Glomerular visceral epithelial cell (primary cell): ENCODE measurements around the gene UPK1A.

ENCODE experiments used
- DNase-seq: peaks from one replicate; pipeline ENCODE4 v3.0.0-alpha.2; 2016; ENCODE audit errors: extremely low spot score

Gene UPK1A

DNA sequence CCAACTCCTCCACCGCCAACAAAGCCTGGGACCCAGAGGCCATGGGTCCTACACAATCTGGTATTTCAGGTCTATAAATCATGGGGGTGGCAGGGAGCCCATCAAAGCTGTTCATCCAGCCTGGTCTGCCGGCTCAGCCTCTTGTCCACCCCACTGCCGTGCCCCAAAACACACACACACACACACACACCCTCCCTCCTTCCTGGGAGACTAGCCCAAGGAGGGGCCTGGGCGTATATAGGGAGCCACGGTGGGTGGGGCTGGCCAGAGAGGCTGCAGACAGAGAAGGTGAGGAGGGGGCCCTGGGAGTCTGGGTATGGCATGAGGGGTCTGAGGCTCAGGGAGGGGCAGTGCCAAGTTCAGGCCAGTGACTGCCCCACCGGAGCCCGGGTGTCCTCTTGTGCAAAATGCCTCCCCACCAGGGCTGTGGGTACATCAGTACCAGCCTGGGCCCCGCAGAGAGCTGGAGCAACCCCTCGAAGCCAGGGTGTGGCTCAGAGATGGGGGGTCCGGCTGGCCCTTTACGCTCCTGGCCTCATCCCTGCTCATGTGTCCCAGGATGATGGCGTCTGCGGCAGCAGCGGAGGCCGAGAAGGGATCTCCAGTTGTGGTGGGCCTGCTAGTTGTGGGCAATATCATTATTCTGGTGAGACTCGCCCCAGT, at the start of gene UPK1A:
UPK1A (plus strand) TSS at position 267 of the 663 bp plus-strand sequence; CDS start at position 563, 296 bp downstream.
- no peak for DNase-seq

DNA sequence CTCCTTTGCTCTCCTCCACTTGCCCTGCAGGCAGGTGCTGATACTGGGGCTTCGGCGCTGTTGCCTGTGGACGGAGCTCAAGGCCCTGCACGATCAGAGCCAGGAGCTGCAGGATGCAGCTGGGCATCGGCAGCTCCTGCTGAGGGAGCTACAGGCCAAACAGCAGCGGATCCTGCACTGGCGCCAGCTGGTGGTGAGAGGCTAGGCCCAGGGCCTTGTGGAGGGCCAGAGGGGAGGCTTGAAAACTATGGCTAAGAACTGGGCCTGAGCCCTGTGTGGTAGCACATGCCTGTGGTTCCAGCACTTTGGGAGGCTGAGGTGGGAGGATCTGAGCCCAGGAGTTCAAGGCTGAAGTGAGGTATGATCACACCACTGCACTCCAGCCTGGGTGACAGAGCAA, 47.5 kb upstream of the UPK1A start:
- DNase-seq = no peak

DNA sequence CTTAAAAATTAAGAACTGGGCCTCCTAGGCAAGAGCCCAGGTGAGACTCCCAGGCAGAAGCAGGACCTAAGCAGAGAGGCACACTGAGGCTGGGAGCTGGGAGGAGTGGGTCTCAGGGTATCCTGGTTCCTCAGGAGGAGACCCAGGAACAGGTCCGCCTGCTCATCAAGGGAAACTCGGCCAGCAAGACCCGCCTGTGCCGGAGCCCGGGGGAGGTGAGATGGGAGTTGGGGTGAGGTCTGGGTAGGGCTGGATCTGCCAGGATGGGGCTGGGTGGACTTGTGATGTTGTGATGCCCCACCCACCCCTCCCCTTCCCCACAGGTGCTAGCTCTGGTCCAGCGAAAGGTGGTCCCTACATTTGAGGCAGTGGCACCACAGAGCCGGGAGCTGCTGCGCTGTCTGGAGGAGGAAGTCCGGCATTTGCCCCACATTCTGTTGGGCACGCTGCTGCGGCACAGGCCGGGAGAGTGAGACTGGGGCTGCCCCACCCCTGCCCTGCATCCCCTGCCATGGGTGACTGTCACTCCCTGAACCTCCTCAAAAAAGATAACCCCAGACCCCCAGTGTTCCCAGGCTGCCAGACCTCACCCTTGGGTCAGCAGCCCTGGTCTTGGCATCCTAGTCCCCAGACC, 46.9 kb upstream of the UPK1A start:
- DNase-seq = no peak

DNA sequence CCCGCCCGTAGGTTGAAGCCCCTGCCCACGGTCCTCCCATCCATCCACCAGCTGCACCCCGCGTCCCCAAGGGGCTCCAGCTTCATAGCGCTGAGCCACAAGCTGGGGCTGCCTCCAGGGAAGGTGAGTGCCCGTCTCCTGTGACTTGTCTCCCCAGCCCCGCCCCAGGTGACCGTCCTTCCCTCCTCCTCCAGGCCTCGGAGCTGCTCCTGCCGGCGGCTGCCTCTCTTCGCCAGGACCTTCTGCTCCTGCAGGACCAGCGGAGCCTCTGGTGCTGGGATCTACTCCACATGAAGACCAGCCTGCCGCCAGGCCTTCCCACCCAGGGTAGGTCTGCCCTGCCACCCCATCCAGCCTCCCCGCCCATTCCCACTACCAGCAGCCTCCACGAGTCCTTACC, 46.3 kb upstream of the UPK1A start:
- DNase-seq = no peak

DNA sequence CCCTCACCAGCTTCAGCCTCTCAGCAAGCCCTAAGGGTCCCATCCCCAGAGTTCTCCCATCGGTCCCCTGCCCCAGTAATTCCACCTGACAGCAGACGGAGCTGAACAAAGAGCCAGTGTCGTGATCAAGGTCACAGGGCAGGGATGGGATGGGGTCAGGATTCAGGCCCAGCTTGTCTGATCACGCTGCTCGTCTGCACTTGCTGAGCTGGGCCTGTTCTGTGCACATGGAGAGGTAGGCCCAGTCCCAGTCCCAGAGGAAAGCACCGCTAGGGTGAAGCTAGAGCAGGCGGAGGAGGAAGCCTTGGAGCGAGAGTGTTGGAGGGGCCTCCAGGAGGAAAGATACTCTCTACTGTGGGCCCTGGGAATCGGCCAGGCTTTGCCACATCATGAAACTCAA, 44.6 kb upstream of the UPK1A start:
- no peak for DNase-seq

DNA sequence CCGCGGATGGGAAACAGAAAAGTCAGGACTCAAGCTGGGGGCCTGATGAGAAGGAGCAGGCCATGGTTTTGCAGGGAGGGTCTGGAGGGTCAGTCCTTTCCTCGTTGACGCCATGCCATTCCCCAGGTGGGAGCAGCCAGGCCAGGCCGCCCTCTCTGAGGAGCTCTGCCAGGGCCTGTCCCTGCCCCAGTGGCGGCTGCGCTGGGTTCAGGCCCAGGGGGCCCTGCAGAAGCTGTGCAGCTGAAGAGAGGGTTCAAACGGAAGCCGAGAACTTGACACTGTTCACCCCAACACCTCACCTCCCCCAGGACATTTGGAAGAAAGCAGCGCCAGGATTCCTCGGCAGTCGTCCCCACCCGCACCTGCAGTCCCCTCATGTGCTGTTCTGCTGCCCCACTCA, 43.6 kb upstream of the UPK1A start:
- no peak for DNase-seq

DNA sequence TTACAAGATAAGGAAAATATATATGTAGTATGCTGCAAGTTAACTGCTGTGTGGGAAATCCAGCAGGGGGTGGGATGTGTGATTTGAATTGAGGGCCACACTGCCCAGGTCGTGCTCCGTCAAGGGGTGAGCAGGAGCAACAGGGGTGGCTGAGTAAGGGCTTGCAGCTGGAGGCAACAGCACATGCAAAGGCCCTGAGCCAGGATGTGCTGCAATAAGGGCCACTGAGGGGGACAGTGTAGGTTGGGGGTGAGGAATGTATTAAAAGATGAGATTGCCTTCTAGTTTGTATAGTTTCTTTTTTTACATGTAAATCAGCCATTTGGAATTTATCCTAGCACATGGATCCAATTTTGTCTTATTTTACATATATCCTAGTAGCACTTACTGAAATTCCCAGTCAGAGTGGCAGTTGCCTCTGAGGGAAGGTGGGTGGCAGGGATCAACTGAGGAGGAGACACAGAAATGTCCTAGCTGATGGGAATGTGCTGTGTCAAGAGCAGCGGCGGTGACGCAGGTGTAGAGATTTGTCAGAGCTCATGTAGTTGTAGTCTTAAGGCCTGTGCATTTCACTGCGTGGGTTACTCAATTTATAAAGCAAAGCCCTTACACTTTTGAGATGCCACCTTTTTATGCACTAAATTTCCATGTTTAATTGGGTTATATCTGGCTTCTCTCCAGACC, 42.8 kb upstream of the UPK1A start:
- DNase-seq = no peak

DNA sequence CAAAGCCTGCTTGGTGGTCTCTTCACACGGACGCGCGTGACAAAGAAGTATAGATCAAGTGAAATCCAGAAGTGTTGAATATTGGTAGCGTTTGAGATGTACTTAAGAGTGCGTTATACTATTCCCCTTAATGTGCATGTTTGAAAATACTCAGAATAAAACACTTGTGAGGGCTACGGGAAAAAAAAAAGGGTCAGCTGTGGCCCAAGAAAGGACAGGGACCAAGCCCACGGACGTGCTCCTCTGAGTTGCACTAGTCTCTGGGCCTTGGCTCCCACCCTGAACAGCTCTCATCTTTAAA, 38.1 kb upstream of the UPK1A start:
- no peak for DNase-seq

DNA sequence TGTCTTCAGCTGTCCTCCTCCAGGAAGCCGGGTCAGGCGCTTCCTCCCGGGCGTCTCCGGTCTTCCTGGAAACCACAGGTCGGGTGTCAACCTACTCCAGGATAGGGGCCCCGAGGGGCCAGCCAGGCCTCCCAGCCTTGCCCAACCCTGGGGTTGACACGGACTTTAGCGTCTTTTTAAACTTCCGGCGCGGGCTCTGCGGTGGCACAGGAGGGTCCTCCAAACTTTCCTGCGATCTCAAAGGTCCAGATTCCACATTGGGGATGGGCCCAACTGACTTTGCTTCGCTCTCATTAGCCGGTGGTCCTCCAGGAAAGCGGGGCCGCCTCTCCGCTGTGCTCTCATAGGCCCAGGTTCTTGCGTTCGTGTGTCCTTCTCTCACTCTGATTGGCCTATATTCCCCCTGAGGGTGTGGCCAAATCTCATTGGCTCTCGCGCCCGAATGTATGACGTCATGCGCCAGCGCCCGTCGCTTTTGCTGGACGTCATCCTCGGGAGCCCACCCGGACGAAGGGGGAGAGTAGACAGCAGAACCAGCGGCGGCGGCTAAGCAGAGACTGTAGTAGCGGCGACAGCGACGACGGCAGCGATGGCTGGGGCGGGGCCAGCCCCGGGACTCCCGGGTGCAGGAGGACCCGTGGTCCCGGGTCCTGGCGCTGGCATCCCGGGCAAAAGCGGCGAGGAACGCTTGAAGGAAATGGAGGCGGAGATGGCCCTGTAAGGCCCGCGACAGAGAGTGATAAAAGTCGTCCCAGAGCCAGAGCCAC, 37.6 kb upstream of the UPK1A start, which contains the start of gene RBM42:
RBM42 (plus strand) TSS at position 472 of the 767 bp plus-strand sequence; CDS start at position 590, 118 bp downstream.
- peak; percentile 99 for DNase-seq

DNA sequence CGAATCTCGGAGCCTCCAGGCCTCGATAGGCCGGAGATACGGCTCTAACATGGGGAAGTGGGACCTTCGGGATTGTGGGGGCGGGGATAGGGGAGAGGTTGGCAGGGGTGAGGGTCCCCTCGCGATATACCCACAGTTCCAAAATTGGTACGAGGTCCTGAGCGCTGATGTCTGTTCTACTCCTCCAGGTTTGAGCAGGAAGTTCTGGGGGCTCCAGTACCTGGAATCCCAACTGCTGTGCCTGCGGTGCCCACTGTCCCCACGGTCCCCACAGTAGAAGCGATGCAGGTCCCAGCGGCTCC, 37.0 kb upstream of the UPK1A start:
- DNase-seq = no peak

DNA sequence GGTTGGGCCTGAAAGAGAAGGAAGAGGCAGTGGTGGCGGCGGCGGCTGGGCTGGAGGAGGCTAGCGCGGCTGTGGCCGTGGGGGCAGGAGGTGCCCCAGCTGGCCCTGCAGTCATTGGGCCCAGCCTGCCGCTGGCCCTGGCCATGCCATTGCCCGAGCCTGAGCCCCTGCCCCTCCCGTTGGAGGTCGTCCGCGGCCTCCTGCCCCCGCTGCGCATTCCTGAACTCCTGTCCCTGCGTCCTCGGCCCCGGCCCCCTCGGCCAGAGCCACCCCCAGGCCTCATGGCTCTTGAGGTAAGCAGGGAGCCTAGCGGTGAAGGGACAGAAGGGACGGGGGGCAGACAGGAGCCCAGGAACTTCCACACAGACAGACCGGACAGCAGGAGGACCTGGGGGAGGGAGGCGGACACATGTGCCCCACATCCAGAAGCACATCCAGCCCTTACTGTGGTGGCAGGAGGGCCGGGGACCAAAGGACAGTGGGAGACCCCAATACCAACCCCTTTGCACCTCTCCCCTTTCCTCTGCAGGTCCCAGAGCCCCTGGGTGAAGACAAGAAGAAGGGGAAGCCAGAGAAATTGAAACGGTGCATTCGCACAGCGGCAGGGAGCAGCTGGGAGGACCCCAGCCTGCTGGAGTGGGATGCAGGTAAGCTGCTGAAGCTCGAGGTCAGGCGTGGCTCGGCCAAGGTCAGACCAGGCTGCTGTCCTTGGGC, 32.4 kb upstream of the UPK1A start:
- no peak for DNase-seq

DNA sequence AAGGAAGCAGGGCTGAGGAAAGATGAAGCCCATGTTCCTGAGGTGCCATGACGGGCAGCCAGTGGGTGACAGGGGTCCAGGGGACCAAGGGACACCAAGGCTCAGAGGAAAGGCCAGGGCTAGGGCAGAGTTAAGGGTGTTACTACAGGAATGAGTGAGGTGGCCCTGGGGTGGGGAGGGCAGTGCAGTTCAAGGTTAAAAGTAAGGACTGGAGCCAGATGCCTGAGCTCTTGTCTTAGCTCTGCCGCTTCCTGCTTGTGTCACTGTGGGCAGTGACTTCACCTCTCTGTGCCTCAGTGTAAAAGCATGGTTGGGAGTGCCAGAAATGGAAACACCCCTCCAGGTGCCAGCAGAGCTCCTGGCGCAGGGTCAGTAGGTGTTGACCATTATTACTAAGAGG, 29.7 kb upstream of the UPK1A start:
- DNase-seq = no peak

DNA sequence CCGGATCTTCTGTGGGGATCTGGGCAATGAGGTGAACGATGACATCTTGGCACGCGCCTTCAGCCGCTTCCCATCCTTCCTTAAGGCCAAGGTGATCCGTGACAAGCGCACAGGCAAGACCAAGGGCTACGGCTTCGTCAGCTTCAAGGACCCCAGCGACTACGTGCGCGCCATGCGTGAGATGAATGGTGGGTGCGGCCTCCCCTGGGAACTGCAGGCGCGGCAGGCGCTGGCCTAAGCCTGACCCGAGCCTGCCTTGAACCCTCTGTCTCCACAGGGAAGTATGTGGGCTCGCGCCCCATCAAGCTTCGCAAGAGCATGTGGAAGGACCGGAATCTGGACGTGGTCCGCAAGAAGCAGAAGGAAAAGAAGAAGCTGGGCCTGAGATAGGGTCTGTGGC, 29.2 kb upstream of the UPK1A start:
- DNase-seq = no peak

DNA sequence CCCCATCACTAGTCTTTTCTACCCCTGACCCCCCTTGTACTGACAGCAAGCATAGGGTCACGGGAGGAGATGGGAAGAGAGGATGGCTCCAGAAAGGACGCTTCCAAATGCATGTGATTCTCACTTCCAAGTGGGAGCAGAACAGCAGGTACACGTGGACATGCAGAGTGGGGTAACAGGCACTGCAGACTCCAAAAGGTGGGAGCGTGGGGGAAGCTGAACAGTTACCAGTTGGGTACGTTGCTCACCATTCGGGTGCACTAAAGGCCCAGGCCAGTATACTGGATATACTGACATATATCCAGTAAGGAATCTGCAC, 27.0 kb upstream of the UPK1A start:
- no peak for DNase-seq

DNA sequence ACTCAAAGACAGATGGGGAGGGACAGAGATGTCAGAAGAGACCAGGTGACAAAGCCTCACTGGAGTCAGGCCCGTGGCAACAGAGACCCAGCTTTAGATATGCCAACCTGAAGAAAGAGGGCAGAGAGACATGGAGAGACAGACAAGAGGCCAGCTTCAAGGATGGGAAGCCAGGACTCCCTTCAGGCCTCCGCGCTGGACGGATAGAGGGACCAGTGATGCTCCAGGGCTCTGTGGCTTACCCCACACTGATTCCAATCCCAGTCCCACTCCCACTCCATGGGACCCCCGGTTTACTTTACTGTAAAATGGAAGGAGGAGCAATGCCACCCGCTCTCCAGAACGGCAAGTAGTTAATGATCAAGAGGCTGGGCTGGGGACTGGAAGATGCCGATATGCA, 26.5 kb upstream of the UPK1A start:
- no peak for DNase-seq

DNA sequence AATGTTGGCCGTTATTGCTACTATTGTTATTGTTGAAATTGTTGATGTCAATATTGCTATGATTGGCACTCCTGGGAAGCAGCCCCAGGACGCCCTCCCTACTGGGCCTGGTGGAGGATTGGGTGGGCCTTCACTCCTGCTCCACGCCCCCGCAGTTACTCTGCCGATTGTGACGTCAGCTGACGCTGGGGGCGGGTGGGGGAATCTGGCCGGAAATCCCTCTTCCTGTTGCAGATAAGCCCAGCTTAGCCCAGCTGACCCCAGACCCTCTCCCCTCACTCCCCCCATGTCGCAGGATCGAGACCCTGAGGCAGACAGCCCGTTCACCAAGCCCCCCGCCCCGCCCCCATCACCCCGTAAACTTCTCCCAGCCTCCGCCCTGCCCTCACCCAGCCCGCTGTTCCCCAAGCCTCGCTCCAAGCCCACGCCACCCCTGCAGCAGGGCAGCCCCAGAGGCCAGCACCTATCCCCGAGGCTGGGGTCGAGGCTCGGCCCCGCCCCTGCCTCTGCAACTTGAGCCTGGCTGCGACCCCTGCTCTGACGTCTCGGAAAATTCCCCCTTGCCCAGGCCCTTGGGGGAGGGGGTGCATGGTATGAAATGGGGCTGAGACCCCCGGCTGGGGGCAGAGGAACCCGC, 24.7 kb upstream of the UPK1A start, which contains the start of gene ETV2:
ETV2 (plus strand) TSS at position 231 of the 637 bp plus-strand sequence. CDS start 716 bp downstream, outside the sequence.
- DNase-seq = no peak

DNA sequence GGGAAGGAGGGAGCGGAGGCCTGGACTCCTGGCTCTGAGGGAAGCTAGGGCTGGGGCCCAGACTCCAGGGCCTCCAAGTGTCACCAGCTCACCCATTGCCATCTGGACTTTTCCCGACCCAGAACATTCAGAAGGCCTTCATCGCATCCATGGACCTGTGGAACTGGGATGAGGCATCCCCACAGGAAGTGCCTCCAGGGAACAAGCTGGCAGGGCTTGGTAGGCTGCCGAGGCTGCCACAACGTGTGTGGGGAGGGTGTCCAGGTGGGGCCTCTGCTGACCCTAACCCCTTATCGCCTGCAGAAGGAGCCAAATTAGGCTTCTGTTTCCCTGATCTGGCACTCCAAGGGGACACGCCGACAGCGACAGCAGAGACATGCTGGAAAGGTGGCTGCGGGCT, 24.0 kb upstream of the UPK1A start:
- no peak for DNase-seq

DNA sequence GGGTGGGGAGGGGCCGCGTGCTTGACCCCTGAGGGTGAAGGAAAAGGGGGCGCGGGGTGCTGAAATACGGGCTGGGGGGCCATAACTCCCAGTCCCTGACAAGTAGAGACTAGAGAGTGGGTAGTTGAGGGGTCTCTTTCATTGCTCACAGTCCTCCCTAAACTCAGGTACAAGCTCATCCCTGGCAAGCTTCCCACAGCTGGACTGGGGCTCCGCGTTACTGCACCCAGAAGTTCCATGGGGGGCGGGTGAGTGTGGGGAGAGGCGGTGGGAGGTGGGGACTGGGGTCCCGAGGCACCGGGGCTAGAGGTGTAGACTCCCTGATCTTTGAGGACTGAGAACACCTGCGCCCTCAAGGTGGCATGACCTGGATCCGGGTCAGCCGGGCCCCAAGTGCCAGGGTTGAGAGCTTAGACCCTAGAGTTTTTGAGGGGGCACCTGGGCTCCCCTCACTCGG, 23.5 kb upstream of the UPK1A start:
- no peak for DNase-seq

DNA sequence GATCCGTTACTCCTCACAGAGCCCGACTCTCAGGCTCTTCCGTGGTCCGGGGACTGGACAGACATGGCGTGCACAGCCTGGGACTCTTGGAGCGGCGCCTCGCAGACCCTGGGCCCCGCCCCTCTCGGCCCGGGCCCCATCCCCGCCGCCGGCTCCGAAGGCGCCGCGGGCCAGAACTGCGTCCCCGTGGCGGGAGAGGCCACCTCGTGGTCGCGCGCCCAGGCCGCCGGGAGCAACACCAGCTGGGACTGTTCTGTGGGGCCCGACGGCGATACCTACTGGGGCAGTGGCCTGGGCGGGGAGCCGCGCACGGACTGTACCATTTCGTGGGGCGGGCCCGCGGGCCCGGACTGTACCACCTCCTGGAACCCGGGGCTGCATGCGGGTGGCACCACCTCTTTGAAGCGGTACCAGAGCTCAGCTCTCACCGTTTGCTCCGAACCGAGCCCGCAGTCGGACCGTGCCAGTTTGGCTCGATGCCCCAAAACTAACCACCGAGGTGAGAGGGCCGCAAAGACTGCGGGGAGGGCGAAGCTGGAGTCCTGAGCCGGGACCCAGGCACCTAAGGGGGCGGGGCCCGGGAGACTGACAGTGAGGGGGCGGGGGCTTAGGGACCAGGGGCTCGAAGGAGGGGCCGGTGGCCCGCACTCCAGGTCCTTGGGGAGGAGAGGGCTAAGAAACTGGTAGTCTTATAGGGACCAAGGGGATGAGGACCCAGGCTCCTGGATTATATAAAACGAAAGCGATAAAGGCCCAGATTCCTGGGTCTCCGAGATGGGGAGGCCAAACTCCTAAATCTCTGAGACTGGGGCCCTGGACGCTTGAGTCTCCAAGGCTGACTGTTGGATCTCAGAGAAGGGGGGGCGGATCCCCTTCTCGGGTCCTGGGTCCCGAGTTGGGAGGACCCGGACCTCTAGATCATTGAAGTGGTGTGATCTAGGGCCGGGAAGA, 22.8 kb upstream of the UPK1A start:
- peak; percentile 82 for DNase-seq

DNA sequence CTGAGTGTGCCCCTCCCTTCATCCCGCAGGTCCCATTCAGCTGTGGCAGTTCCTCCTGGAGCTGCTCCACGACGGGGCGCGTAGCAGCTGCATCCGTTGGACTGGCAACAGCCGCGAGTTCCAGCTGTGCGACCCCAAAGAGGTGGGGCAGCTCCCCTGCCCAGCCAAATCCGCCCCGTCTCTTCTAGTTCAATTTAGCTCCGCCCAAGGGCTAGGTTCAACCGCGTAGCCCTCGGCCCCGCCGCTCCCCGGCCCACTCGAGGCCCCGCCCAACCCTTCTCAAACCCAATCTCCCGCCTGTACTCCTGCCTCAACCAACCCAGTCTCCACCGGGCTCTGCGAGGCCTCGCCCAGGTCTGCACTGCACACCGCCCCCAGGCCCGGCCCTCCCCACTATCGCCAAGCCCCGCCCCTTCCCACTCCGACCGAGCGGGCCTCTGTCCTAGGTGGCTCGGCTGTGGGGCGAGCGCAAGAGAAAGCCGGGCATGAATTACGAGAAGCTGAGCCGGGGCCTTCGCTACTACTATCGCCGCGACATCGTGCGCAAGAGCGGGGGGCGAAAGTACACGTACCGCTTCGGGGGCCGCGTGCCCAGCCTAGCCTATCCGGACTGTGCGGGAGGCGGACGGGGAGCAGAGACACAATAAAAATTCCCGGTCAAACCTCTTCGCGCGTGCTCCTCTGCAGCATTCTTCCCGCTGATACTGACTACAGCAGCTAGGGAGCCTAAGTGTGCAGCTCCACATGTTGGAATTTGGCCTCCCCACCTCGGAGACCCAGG, 21.9 kb upstream of the UPK1A start:
- DNase-seq = peak; percentile 94
